Measurements from ENCODE around the gene EYS.

Gene EYS

DNA sequence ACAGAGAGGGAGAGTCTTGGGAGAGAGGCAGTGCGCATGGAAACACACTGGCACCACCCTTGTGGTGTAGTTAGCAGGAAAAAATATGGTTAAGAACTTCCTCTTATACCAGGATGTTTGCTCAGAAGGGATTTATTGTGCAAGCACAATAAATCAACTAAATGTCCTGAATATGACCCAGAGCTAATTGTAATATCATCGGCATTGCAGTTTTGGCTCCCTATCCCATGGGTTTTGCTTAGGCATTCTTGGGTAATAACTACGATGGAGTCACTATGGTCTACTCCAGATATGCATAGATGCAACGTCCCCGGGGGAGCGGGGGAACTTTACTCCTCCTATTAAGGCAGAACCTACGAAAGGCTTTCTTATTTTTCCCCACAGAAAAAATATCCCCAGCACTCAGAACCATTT, 751.6 kb downstream of the EYS start:
- no peak for DNase-seq (ENCODE audit: low spot score)

DNA sequence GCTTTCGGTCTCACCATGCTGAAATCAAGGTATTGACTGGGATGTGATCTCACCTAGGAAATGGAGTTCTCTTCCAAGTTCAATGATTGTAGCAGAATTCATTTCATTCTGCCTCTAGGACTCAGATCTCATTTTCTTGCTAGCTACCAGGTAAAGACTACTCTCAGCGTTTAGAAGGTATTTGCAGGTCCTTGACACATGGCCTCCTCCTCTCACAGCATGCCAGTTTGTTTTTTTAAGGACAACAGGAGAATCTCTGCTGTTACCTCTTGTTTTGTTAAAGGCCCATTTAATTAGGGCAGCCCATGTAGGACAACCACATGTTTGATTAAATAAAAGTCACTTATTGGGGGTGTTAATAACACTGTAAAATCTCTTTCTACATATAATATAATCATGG, 757.8 kb downstream of the EYS start:
- no peak for DNase-seq (ENCODE audit: low spot score)

DNA sequence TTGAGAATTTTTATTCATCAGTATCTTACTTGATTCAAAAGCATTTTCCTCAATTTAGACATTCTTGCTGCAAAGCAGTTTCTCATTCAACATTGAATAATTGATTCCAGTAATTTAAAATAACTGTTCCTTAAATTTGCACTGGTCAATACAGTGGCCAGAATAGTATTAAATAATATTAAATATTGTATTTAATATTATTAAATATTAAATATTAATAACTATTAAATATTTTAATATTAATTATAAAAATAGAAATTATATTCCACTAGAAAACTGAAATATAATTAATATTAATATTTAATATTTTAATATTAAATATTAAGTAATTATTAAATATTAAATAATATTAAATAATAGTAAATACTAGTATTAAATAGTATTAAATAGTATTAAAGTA, 758.8 kb downstream of the EYS start:
- DNase-seq (ENCODE audit: low spot score), result no peak

DNA sequence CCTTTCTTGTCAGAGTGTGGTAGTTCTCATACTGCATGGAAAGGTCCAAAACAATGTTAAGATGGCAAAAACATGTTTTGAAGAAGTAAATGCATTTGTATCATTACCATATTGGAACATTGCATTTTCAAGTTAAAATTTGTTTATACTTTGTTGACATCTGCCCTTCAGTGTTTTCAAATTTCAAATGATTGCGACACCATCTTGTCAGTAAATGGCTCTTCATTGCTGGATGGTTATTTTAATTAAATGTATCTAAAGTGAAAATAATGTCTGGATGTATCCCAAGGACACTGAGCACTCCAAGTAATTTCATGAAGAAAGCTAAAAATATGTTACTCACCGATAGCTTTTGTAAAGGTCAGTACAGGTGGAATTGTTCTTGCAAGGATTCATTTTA, 761.6 kb downstream of the EYS start:
- no peak for DNase-seq (ENCODE audit: low spot score)

DNA sequence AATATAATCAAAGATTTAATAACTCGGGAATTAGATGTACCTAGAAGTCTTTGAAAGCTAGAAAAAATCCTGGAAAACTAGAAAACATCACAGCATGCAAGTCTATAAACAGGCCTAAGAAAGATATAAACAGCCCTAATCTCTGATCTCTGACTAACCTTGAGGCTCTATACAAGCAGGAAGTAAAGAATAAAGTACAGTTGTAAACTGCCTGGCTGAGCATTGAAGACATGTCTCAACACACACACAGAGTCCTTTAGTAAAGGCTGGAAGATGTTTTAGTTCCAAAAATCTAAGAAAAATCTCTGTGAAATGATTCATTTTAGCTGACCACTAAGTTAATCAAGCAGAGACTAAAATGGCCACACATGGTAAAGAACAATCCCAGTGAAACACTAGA, 774.5 kb downstream of the EYS start:
- peak; percentile 45 for DNase-seq (ENCODE audit: low spot score)

DNA sequence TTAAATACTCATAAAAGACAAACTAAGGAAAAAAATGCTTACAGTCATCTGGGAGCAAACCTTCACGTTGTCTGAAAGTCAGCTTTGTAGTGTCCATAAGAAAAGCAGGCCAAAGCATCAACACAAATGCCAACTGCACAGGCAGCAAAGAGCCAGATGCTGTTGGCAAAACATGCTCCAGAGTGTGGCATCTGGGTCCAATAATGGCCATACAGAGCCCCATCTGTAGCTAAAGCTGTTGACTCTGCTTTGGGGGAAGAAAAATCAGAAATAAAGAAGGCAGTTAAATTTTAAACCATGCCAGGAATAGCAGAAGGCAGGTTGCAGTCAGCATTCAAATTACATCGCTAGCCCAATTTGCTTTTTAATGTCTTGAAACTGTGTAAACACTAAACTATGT, 776.3 kb downstream of the EYS start:
- DNase-seq (ENCODE audit: low spot score), result no peak

DNA sequence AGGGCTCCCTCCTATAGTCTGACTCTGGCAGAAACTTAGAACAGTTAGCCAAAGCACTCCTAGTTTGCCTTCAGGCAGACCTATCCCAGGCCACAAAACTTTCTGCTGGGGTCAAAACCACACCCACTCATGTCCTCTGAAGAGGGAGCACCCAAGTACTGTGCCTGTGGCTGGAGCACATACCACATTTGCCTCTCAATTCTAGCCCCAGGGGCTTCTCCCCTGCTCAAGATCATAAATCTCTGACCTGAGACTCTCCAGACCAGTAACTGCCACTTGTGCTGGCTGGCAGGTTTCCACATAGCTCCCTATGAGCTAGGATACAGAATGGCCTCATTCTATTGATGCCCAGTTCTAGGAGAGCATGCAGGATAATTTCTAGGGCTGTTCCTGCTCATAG, 781.0 kb downstream of the EYS start:
- DNase-seq (ENCODE audit: low spot score), result no peak

DNA sequence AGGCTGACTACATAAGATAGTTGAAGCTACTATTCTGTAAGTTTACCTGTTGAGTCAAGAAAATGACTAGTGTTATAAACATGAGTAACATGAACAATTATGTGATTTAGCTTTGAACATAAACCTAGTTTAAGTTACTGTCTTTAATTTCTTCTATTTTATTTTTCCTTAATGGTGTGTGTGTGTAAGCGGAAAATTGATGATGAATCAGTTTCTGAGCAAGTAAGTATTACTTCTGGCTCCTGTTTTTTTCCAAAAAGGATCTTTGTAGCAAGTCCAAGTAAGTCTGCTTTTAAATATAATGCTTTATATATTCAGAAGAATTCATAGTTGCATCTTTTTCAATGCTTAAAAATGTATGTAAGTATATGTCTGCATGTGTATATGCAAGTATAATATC, 786.8 kb downstream of the EYS start:
- DNase-seq (ENCODE audit: low spot score), result no peak

DNA sequence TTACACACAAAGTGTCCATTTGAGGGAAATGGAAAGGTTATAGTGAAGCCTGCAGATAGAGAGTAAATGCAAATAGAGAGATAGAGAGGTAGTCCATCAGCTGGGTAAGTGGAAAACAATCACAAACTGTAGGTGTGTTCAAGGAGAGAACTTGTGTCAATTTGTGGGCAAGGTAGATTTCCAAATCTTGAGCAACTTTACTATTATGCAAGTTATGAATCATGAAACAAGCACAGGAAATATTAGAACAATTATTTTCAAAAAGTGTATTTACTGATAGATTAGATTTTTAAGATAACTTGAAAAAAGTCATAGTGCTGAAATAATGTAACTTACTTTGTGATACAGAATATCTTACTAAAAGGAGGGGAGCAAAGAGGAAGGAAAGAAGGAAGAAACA, 792.9 kb downstream of the EYS start:
- DNase-seq (ENCODE audit: low spot score), result no peak

DNA sequence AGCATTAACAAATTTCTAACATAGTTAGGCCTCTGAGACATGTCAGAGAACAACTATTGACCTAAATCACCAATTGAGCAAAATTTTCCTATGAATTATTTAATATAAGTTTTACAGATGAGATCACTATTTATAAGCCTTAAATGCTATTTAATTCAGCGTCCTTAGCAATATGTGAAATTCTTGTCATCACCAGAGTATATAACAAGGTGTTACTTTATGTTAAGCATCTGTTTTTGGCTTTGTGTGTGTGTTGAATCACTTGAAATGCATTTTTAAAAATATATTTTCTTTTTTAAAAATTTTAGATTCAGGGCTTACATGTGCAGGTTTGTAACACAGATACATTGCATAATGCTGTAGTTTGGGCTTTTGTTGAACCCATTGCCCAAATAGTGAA, 794.1 kb downstream of the EYS start:
- no peak for DNase-seq (ENCODE audit: low spot score)

DNA sequence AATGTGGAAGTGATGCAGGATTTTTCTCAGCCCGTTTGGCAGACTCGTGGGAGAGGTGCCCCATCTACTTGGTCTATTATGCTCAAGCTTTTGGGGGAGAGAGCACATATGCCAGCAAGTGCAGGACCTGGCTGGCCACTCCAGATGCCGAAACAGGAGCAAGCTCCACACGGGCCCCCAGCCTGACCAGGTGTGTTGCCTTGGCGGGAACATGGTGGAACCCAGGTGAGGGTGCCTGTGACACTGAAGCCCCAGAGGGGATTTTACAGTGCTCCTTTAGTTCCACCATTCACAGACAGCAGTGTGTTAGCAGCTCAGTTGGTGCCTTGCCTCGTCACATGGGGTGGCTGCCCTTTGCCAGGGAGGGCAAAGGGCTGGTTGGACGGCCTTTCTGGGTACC, 798.9 kb downstream of the EYS start:
- DNase-seq (ENCODE audit: low spot score), result no peak

DNA sequence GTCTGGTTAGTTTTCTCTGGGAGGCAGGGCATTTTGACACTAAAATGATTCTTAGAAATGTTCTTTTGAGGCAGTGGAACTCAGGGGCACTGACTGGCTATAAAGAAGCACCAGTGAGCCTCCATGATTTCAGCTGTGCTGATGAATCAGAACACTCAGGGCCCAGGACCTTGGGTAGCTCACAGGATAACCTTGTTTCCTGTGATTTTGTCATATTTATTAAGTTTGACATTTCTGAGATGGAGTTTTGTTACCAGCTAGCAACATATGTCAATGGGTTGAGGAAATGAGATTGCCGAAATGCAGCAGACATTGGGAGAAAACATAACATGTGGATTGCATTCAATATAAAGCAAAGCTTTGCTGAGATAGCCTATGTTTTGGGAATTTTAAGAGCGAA, 802.4 kb downstream of the EYS start:
- no peak for DNase-seq (ENCODE audit: low spot score)

DNA sequence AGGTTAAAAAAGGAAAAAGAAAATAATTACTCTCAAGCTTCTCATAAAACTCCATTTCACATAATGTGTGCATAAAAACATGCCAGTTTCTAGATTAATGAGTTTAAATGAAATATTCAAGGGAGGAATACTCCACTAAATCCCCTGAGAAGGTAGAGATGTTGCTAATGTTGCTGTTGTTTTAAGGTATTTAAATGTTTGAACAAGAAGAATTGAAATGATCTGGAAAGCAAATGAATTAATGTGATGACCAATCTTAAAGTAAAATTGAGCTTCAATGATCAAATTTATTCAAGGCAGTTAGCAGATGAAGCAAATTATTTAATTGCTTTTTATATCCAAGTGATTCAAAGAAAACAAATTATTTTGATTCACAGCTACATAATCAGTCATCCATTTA, 804.4 kb downstream of the EYS start:
- DNase-seq (ENCODE audit: low spot score), result no peak

DNA sequence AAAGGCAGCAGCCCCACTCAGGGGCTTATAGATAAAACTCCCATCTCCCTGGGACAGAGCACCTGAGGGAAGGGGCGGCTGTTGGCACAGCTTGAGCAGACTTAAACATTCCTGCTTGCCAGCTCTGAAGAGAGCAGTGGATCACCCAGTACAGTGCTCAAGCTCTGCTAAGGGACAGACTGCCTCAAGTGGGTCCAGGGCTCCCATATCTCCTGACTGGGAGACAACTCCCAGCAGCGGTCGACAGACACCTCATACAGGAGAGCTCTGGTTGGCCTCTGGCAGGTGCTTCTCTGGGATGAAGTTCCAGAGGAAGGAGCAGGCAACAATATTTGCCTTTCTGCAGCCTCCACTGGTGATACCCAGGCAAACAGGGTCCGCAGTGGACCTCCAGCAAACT, 810.1 kb downstream of the EYS start:
- DNase-seq (ENCODE audit: low spot score), result no peak

DNA sequence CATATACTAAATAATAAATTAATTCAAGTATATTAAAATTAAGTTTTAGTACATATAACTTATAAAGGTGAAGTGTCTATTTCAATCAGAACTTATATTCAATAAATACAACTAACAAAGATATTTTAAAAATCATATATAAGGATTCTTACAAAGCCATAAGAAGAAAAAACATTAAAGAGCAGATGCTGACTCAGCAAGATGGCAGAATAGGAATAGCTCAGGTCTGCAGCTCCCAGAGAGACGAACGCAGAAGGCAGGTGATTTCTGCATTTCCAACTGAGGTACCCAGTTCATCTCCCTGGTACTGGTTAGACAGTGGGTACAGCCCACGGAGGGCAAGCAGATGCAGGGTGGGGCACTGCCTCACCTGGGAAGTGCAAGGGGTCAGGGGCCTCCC, 811.1 kb downstream of the EYS start:
- no peak for DNase-seq (ENCODE audit: low spot score)

DNA sequence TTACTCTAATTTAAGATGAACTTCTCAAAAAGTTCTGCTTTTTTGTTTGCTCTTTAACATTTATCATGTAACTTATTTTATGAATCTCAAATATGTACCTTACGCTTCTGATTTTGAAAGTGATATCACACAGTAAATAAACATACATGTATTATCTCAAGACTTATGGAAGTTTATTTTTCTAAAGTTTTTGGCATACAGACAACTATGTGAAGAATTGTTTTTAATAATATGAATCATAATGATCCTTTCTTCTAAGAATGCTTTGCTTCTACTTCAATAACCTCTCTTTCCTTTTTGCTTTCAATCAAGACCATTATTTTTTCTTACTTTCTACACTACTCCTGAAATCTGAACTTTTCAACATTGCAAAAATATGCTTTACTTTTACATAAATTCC, 816.4 kb downstream of the EYS start:
- no peak for DNase-seq (ENCODE audit: low spot score)

DNA sequence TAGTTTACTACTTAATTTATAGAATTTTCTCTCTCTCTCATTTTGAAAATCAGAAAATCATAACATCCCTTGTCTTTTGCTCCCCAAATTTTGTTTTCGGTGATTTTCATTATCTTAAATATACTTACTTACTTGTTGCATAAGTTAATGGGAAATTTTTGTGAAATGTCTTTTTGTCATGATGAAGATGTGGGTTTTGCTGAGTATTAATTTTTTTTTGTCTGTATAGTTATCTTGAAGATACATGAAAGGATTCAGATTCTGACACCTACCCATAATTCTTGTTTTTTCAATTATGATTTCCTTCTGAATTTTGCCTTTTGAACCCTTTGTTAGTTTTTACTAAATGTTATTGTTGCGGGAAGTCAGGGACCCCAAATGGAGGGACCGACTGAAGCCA, 817.9 kb downstream of the EYS start:
- DNase-seq (ENCODE audit: low spot score), result no peak

DNA sequence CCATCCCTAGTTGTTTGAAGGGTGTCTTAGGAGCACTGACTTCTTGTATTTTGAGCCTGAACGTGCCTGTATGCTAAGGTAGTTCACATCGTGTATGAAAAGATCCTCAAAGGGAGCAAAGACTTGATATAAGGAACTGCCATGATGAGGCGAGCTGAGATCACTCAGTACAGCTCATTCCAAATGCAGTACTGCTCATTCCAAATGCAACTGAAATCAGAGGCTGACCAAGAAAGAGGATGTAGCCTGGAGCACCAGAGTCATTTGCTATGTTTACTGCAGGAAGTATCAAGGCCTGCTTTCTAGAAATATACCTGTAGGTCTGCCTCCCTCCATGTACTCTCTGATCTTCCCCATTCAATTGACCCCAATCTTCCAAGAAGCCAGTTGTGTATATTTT, 832.2 kb downstream of the EYS start:
- no peak for DNase-seq (ENCODE audit: low spot score)

DNA sequence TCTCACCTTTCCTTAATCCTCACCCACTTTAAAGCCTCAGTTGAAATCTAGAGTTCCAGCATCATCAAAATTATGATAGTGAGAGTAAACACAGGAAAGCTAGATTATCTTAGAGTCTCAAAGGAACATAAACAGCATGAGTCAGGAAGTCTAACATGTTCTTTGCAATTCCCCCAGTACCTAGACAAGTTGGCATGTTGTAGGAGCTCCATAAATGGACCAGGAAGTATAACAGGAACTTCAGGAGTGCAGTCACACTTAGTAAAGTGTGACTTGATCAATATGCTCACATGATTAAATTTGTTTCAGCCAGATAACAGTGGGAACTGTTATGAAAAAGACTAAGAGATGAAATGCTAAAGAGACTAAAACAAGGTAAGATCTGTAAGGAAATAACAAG, 834.4 kb downstream of the EYS start:
- DNase-seq (ENCODE audit: low spot score), result no peak

DNA sequence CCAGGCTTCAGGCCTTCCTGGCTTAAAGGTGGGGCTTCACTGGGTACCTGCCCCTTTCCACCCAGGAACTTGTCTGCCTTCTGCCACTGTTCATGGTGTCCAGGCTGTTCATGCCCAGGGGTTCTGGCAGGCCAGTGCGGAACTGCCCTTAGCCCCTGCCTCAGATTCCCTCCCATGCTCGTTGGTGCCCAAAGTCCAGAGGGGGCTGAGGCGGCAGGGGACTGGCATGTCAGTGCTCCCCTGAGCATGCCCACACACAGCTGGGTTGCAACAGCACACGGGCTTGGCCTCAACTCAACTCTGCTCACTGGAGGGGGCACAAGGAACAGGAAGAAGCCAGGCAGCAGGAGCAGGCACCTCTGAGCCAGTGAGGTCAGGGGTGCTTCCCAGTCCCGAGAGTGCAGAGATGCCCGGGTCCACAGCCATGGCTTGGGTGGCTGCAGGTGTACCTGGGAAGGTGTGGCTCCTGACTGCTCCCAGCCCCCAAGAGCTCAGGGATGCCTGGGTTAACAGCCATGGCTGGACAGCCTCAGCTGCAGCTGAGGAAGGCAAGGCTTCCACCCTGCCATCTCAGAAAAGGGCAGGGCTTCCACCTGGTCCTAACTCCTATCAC, 845.9 kb downstream of the EYS start:
- no peak for DNase-seq (ENCODE audit: low spot score)

DNA sequence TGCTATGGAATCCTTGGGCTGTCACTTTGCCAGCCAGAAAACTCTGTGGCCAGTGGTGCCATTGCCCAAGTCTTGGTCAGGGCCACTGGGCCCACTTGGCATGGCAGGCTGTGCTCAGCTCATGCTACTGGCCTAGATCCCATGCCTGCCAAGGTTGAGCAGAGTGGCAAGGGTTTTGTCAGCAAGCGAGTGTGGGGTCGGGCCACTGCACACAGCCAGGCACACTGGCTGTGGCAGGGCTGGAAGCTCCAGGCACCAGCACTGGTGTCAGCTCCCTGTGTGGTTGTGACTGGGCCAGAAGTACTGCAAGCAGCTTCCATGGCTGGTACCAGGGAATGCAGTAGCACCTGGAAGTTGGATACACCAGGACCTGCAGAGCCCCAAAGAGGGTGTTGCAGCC, 846.8 kb downstream of the EYS start:
- DNase-seq (ENCODE audit: low spot score), result no peak

DNA sequence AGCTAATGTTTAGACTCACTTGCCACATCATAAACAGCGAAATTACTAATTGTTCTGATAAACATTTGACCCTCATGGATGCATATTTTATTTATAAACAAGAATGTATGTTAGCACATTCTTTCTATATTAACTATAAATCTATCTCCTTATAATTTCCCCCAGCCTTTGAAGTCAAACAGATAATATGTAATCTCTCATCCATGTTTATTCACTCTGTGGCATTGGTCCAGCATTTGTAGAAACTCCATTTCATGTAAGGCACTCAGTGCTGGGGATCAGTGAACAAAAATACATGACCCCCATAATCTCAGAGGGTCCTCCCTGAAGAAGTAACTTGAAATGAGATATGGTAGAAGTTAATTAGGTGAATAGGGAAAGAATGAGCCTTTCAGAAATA, 856.9 kb downstream of the EYS start:
- no peak for DNase-seq (ENCODE audit: low spot score)

DNA sequence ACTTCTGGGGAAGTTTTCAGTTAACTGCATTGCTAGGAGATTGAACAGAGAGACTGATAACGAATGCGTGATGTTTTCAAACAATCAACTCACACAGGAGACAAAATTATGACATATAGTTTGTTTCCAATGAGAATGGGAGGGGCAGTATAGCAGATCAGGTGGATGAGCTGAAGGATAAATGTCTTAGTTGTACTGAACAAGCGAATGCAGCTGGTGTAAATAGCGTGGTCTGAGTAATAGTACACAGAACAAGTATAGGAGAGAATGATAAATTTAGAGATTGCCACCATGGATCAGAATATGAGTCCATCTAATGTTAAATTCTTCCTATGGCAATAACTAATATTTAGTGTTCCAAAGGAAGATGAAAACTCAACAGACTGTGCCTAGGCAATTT, 858.6 kb downstream of the EYS start:
- DNase-seq (ENCODE audit: low spot score), result no peak

DNA sequence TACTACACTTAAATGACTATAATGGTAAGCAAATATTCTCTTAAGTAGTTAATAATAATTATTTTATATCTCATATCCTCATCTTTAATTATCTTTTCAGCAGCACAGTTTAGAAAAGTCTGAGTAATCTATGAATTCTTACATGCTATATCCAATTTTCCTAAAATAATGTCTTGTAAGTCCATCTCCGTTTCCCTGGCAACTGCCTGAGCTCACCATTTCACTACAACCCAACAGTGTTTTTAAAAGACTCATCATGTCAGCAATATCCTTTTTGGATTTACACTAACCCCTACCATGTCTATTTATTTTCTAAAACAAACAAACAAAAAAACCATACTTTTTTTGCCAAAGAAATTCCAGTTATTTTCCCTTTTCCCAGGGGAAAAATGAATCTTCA, 859.6 kb downstream of the EYS start:
- DNase-seq (ENCODE audit: low spot score), result no peak

DNA sequence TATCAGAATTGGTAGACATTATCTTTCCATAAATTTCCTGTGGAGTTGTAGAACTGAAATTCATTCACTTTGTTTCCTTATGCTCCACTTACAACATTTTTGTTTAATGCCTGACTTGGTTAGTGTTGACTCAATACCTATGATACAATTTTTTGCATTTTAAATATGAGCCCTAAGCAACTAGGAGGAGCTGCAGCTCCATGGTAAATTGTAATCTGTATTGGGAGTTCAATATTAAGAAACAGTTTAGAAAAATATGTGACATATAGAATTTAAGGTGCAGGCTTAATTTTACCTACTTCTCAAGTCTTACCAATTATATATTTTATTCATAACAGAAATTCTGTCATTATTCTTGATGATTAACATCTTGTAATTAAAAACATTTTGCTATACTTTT, 868.3 kb downstream of the EYS start:
- no peak for DNase-seq (ENCODE audit: low spot score)
